ENCODE data around the gene CCNL2. TPM values are rescaled to one million over a fixed set of nuclear protein-coding genes. Genes with fewer than 3 reads are reported as not detected.
A peak's percentile ranks its signal among the peaks of the same experiment; 100 is the strongest.

Gene CCNL2
- total and polyA plus RNA-seq, 2 of the 13 experiments (the other 11 are each of a cell fraction or from before 2014, with no cell fraction given): 105 to 340 TPM

GRCh38 chr1:1344655-1345361 is 54.3 kb downstream of the CCNL2 start (continued):
- TF ChIP-seq GABPB1 (CRISPR knock-in tag; IDR thresholded peaks at IDR 0.05) (peak; percentile 43; the same call in 1 of the 2 replicates), ZNF513 (CRISPR knock-in tag; conservative IDR thresholded peaks at IDR 0.05) (no peak), ZNF598 (CRISPR knock-in tag; IDR thresholded peaks at IDR 0.05; ENCODE audit: borderline replicate concordance) (no peak), ZNF17 (CRISPR knock-in tag; IDR thresholded peaks at IDR 0.05) (no peak), CTCF (CRISPR knock-in tag; IDR thresholded peaks at IDR 0.05) (peak; percentile 80), NR2F6 (IDR thresholded peaks at IDR 0.05) (no peak), NR2F6 (CRISPR knock-in tag; IDR thresholded peaks at IDR 0.05) (no peak)

GRCh38 chr1:1343811-1344421 is 55.2 kb downstream of the CCNL2 start:
- DNase-seq (ENCODE audit: low spot score): no peak
- CTCF ChIA-PET (ENCODE audit: low intra/inter-chr PET ratio, low total read pairs): interaction anchor here (2.5 kb wide), 1 partner anchor 28 kb away, joined by 11 read pairs; no protein-coding TSS in a partner anchor
- POLR2A ChIA-PET: interaction anchor here (1.0 kb wide), 2 partner anchors 12 to 31 kb away, joined by 3 to 7 read pairs; partner anchors contain the start of gene AURKAIP1
- intact Hi-C loops (cut with micrococcal nuclease; ENCODE audit: unreplicated experiment) (loop anchor here (2.0 kb wide), 1 partner anchor 19 kb away; the partner anchor contains the start of genes CPTP and INTS11), in situ Hi-C loops (cut with HindIII; ENCODE audit: extremely low pct_ligation_motif_present, low pct_unique_long_range_greater_than_20kb) (no loop called here)
- H4K20me1 ChIP-seq (ENCODE audit: insufficient read depth, low read length): peaks cover 29% of the 10 kb centered on the region; the same call in 1 of the 2 replicates
- 60% methylated on average over 1 of the region's 24 CpGs for WGBS (ENCODE audit: low lambda C conversion rate)
- H3K27me3 ChIP-seq (ENCODE audit: control insufficient read depth in 1 of 2, insufficient read depth in 2 of 2, low read length in 2 of 2): no peaks in the 10 kb centered on the region
- 0 out of 2 replicates have a peak overlapping the region, but pooled peaks have one; percentile 39 for H3K9ac ChIP-seq (ENCODE audit: insufficient read depth, low read depth, low read length)
- no peak overlapping the region for H3K27ac ChIP-seq (ENCODE audit: extremely low read length, insufficient read depth, low read length)
- H3K4me1 ChIP-seq (ENCODE audit: insufficient read depth, low read length): peaks cover 42% of the 10 kb centered on the region
- no peaks in the 10 kb centered on the region for H3K9me3 ChIP-seq (ENCODE audit: low read length)
- H3K4me2 ChIP-seq (ENCODE audit: low read depth, low read length): peak overlapping the region; percentile 57; the same call in 1 of the 2 replicates
- H3K4me3 ChIP-seq (replicated peaks in 1 of 3; ENCODE audit: insufficient read depth in 1 of 3, low read depth in 2 of 3, low read length in 3 of 3): no peak overlapping the region
- peaks cover 48% of the 10 kb centered on the region for H3K79me2 ChIP-seq (ENCODE audit: insufficient read depth, low read length)
- H3K36me3 ChIP-seq (replicated peaks in 1 of 2; ENCODE audit: control insufficient read depth in 1 of 2, insufficient read depth in 2 of 2, low read length in 2 of 2): peaks cover 9 to 20% of the 10 kb centered on the region in 2 experiments
- ATAC-seq: no peak
- H2AFZ ChIP-seq (ENCODE audit: low read length): no peak overlapping the region
- FAIRE-seq: no peak
- no TSS peak for BruUV-seq (replicated peaks)
- peak; percentile 13; the same call in 1 of the 2 replicates for TF ChIP-seq HNF4A (CRISPR knock-in tag; IDR thresholded peaks at IDR 0.05)
- peak; percentile 27; the same call in 1 of the 2 replicates for TF ChIP-seq HIC2 (CRISPR knock-in tag; IDR thresholded peaks at IDR 0.05; ENCODE audit: low read depth)
- TF ChIP-seq ZBTB39 (CRISPR knock-in tag; IDR thresholded peaks at IDR 0.05): 0 out of 2 replicates have a peak, but pooled peaks have one; percentile 35
- TF ChIP-seq ZMYM4 (CRISPR knock-in tag; IDR thresholded peaks at IDR 0.05): 0 out of 2 replicates have a peak, but pooled peaks have one; percentile 12
